ENCODE measurements around the gene HS3ST1.

The HS3ST1 gene

DNA sequence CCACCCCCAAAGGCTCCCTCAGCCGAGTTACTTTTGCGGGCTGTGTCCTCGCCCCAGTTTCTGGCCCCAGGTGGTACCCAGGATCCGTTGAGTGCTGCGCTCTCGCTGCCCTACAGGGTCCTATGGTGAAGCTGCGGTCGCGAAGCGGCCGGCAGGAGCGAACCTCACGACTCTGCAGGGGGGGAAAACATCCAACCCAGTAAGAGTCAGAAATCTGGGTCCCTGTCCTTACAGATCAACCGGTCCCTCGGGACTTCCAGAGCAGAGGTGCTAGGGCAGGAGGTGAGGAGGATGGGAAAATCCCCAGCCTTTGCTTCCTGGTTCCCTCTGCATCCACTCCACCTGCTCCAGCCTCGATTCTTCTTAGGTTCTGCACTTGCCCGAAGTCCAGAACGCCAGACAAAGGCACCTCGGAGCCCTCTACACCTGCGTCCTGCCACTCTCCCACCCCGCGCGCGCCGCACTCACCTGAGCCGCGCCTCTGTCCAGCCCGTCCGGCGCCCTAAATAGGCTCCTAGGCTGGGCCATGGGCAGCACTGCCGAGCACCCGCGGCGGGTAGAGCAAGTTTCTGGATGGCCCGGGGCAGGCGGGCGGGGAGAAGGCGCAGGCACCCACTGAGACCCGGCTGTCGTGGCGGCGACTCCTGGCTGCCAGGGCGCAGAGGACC lies at the start of gene HS3ST1:
TSS of gene HS3ST1 (minus strand) at position 664 of the 668 bp plus-strand sequence. CDS start 28,889 bp downstream, outside the sequence.
- DNase-seq = no peak

DNA sequence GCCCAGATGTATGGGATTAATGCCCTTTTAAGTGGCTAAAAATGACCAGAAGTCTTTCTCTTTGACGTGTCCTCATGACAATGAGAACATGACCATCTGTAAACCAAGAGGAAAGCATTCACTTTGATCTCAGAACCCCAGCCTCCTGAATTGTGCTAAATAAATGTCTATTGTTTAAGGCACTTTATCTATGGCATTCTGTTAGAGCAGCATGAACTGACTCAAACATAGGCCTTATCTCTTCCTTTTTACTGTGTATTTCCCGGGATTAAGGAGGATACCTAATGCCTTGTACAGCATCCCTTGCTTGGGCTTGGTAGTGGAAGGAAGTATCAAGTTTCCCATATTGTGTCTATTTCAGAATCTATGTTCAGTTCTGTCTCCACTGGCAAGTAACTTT lies 47.2 kb upstream of the HS3ST1 start:
- DNase-seq = no peak

DNA sequence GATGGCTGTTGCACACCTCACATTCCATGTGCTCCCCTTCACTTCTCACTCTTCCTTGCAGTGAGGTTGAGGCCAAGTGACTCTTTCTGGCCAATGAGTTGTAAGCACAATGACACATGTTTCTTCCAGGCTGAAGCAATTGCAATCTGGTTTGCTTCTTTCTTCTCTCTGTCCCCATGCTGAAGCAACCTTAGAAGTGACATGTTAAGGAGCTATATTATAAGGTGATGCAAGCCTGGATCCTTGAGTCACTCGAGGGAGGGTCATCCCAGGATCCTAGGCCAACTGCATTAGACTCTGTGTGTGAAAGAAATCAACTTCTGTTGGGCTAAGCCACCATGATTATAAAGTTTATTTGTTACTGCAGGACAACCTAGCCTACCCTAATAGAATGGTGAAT lies 45.5 kb upstream of the HS3ST1 start:
- DNase-seq = no peak

DNA sequence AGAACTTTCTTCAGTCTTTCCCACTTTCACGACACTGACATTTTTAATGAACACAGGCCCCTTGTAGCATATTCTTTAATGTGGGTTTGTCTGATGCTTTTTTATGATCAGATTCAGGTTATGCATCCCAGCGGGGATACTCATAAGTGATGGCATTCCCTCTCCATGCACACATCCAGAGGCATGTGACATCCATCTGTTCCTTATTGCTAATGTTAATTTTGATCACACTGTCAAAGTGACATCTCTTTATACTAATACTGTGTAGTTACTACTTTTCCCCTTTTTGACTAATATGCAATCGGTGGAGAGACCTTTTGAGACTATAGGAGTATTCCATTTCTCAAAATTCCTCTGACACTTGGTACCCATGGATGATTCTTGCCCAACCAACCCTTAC lies 43.8 kb upstream of the HS3ST1 start:
- no peak for DNase-seq

DNA sequence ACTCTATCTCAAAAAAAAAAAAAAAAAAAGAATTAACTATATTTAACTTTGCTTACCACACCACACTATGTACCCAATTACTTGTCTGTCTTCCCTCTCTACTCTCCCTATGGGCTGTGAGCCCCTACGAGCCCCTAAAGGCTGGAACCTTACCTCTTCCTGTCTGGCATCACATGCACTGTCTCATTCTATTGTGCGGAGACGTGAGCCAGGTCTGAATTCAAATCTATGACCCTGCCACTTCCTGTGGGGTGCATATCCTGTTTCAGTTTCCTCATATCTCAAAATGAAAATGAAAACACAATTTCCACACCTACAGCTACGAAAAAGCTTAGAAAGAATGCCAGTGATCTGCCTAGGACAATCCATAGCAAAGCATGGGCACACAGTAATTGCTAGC lies 42.9 kb upstream of the HS3ST1 start:
- no peak for DNase-seq

DNA sequence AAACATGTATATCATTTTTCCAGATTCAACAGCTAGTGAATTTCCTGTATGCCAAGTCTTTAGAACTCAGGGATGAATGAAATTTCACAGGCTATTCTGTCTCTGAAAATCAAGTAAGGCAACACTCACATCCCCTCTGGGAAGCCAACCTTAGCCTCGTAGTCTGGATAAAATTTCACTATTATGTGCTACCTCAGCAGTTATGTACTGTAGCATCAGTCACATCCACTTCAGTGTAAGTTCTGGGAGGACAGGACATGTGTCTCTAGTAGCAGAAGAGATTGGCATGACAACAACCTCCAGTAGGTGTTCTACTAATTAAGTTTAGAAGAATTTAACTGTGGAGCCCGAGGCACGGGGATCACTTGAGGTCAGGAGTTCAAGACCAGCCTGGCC lies 42.4 kb upstream of the HS3ST1 start:
- no peak for DNase-seq

DNA sequence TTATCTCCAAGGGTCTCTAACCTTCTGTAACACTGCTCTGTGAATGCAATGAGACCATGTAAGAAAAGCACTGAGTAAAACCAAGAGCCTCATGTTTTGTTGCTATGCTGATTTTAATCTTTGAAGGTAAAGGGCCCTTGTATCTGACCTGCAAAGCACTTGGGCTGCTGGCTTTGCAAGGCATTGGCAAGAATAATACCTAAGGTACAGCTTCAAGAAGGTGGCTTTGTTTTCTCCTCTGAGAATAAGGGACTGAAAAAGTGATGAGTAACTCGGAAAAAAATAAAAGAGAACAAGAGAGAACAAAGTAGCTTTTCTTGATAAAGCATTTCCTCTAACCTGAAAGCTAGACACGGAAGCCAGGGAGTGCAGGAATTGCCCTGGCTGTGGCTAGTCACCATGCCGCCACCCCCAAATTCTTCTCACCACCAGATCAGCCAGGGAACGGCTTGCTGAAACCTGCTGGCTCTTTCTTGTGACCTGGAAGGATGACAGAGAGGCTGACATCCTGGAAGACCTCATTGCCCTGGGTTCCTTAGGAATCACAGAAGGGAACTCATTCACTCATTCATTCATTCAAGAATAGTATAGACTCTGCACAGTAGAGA lies 41.8 kb upstream of the HS3ST1 start:
- no peak for DNase-seq

DNA sequence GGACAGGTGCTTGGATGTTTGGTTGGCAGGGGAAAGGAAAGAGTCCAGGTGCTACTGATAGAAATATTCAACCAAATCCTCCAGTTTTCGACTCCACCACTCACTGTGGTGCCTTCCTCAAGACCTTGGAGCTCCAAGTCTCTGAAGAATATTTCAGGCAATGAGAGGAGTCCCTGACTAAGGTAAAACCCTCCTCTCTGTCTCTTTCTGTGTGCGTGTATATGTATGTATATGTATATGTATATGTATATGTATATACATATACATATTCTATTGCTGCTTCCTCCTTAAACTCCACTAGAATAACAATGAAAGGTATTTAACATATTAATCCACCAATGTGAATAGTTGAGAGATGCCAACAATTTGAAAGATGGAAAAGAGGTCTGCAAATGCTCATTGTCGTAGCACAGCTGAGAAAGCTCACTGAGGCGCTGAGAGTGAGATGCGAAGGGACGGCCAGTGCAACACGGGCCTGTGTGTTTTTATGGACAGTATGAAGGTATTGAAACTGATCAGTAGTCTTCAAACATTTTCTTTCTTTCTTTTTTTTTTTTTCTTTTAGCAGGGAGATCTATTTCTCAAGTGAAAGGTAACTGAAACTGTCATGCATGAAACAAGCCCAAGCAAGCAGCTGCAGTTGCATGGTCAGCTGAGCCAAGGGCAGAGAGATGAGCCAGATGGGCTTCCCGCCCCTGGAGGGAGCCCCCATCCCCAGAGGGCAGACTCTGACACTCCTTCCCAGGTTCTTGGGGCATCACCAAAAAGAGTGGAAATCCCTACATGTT lies 41.1 kb upstream of the HS3ST1 start:
- DNase-seq = no peak

DNA sequence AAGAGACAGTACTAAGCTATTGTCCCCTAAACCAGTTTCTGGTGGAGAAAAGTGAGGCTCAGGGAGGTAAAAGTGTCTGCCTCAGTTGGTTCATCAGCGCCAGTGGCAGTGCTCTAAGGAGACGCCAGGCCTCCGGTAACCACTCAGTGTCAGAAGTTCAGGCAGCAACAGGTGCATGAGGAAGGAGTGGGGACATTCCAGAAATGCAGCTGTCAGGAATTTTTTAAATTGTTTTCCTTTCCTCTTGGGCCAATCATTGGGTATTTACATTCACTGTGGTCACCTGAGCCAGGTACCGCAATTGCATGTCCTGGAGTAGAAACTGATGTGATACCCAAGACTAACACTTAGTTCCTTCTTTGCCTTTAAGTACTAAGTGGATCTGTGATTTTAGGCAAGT lies 40.2 kb upstream of the HS3ST1 start:
- DNase-seq = no peak

DNA sequence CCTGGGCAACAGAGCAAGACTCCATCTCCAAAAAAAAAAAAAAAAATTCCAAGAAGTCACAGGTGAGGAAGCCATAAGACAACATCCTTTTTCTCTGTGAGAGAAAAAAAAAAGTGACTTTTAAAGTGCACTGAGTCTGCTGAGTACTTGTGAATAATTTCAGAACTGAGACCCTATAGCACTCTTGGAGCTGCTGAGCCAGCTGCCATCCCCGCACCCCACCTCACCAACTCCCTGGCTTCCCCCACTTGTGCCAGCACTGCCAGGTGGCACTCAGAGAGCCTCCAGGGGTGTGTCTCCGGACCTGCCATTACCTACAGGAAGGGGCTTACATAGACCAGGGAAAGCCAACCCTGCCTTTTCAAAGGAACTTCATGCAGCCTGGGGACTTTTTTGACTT lies 39.2 kb upstream of the HS3ST1 start:
- no peak for DNase-seq

DNA sequence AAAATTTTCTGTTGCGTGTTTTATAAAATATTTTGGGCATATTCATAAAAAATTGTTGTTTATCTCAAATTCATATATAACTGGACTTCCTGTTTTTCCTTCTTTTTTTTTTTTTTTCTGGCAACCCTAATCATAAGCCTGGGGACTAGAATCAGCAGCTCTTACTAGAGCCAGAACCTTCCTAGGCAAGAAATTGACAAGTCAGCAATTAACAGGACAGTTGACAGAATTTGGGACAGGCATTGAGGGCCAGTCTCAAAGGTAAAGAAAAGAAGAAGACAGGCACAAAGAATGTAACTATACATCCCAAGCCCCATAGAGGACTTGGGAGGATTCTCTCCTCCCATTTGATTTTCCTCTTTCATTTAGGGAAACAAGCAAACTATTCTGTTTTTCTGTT lies 35.0 kb upstream of the HS3ST1 start:
- DNase-seq = no peak

DNA sequence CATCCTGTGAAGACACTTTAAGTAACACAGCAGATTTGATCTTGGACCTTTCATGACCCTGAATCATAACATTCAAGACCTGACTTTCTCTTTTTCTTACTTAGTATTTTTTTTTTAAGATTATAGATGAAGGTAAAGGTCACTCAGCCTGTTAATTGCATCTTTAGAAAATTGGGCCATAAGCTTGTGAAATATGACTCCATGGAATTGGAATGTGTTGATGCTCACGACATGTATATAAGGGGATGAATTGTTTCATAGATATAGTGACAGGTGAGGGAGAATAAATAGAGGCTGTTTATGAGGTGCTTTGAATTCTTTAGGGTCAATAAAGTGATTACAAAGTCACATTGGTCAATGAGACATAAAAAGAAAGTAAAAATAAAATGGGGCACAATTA lies 27.7 kb upstream of the HS3ST1 start:
- DNase-seq = no peak

DNA sequence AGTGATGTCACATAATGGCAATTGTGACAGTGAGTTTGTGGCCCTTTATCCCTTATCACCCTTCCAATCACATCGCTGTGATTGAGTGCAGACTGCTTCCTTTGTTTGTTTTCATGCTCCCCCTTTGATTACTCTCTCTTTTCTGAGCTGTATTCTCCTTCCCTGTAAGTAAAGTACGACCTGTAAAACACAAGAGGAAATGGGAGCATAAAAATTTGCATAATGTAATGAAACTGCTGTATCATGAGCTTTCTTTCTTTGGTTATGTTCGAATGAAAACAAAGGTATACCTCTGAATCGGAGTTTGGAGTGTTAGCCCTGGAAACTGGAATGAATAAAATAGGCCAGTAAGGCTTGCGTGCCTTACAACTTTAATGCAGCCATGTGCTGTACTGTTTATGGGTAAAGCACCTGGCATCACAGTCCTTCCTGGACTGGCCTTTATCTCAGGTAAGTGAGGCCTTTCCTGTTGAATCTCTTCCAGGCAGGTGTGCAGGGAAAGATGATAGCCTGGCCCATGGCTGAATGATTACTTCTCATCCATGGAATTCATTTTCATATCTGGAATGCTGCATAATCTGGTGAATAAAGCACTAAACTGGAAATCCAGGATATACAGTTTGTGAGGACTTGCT lies 26.6 kb upstream of the HS3ST1 start:
- DNase-seq = no peak

DNA sequence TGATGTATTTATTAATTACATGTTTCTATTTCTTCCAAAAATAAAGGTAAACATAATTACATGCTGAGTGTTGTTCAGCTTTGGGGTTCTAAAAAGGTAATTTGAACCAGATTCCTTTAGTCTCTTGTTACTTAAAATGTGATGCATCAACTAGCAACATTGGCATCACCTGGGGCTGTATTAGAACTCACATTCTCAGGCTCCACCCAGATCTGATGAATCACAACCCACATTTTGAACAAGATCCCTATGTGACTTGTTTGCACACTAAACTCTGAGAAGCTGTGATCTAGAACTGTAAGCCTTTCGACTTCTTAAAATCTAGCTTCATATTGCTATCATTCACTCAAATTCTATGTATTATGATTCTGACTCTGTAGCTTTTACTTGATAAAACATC lies 23.0 kb upstream of the HS3ST1 start:
- DNase-seq = no peak

DNA sequence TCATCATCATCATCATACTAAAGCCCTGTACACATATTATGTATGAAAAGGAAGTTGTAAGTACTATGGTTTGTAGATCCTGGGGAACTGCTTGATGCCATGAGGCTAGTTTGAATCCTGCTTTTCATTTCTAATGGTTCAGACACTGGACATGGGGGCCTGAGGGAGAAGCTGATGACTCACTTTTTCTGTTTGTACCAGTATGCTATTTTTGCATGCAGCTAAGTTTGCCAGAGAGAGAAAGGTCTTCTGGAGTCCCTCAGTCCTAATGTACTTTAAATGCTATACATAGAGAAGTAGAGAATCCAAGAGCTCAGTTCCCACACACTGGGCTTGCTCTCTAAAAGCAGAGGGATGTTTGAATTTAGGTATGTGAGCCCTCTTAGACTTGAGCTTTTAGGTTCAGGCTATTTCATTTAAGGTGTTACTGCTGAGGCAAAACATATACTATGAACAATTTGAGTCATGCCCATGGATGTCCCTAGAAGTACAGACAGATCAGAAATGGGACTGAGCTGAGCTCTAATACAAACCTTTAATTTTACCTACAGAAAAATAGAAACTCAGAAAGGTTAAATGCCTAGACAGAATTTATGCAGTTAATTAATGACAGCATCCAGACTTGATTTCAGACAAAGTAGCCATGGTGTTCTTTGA lies 17.6 kb upstream of the HS3ST1 start:
- no peak for DNase-seq

DNA sequence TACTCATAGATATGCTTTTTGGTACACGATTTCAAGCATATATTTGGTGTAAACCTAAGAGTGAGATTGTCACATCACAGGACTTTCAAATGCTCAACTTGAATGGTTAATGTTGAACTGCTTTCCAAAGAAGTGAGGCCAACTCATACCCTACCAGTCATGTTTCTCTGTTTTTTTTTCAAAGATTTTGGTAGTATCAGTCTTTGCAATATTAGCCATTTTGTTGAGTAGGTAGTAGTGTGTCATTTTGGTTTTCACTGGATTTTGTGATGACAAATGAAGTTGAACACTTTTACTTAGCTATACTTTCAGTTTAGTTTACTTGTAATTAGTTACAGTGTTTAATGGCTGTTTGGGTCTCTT lies 12.5 kb upstream of the HS3ST1 start:
- DNase-seq = no peak

DNA sequence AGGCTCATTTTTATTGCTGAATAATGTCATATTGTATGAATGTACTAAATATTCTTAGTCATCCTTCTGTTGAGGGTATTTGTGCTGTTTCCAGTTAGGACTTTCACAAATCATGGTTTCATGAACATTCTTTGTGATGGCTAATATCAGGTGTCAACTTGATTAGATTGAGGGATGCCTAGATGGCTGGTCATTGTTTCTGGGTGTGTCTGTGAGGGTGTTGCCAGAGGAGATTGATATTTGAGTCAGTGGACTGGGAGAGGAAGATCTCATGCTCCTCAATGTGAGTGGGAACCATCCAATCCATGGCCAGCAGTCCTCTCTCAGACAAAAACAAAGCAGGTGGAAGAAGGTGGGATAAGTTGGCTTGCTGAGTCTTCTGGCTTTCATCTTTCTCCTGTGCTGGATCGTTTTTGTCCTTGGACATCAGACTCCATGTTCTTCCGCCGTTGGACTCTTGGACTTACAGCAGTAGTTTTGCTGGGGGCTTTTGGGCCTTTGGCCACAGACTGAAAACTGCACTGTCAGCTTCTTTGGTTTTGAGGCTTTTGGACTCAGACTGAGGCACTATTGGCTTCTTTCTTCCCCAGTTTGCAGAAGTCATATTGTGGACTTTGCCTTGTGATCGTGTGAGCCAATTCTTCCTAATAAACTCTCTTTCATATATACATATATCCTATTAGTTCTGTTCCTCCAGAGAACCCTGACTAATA lies 11.9 kb upstream of the HS3ST1 start:
- no peak for DNase-seq

DNA sequence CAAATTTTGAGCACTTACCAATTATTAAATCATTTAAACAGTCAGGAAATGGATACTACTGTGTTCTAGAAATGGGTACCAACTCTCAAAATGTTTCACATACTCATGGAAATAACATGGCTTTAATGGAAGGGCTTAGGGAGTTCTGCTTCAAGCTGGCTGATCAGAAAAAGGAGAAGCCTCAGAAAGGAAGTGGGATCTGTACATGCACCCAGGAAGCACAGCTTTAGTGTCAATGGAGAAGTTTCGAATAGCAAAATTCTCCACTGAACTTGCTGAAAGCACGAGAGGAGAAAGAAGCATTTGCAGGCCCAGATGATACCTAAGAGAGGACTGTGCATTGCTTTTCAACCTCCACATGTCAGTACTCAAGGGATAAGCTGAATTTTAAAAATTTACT lies 11.1 kb upstream of the HS3ST1 start:
- DNase-seq = no peak

DNA sequence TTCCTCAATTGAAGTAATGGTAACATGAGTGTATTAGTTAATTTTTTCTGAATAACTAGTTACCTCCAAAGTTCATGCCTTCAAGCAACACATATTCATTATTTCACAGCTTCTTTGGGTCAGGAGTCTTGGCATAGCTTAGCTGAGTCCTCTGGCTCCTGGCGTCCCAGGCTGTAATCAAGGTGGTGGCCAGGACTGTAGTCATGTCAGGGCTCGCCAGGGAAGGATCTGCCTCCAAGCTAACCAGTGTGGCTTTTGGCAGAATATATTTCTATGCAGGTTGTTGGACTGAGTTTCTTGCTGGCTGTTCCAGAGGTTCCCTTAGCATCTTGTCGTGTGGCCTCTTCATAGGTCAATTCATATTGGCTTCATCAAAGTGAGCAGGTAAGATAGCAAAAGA lies 10.0 kb upstream of the HS3ST1 start:
- no peak for DNase-seq

DNA sequence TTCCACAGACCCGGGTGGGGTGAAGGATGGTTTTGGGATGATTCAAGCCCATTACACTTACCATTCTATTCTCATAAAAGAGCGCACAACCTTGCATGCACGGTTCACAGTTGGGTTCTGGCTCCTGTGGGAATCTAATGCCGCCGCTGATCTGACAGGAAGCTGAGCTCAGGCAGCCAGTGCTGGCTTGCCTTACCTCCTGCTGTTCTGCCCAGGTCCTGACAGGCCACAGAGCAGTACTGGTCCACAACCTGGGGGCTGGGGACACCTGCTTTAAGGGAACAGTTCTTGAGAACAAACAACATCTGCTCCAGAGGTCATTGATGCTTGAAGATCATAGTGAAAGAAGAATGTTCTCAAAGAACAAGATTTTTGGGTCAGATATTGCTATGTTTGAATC lies 8.0 kb upstream of the HS3ST1 start:
- DNase-seq = no peak

DNA sequence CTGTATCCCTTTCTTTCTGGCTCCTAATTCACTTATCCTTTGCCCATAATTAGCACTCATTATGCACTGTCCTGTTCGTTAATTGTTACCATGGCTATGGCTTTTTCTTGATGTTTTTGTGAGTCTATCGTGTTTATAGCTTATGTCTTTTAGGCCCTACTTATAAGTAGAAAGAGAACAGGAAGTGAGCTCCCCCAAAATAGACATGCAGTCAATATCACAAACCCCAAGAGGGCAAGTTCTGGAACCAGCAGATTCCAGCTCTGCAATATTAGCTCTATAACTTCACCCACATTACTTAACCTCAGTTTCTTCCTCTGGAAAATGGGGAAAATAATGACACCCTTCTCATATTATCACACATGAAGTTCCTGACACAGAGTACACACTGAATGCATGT lies 7.4 kb upstream of the HS3ST1 start:
- DNase-seq = no peak

DNA sequence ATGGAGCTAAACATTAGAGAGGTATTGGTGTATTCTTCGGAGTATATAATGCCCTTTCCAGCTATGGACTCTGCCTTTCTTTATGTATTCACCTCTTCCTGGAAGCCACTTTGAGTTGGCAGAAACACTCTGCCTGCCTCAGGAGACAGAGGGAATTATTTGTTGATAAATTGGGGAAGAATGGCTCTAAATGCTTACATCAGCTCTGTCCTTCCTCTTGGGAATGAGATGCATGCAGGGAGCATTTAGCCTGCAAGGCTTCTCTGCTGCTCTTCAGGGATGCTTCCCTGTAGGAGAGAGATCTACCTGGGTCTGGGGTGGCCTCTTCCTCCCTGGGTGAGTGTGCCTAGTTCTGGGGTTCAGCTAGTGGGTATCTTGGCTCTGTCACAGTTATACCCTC lies 6.9 kb upstream of the HS3ST1 start:
- no peak for DNase-seq

DNA sequence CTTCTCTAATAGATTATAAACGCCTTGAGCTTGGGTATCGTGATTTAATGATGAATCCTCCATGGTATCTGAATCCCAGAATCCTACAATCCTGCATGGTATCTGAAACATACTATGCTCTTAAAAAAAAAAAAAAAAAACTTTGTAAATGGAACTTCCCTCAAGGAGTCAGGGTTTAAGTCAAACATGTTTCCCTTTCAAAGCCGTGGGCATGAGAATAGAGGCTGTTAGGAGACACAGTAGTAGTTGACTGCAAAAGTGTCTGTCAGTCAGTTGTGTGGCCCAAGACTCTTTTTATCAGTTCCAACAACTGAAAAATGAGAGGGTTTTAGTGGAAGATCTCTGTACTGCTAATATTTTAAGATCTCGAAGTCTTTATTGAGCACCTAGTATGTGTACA lies 2.4 kb upstream of the HS3ST1 start:
- no peak for DNase-seq
